HCT116 (cell line): ENCODE data around the gene NFIA.

ENCODE experiments used
- ELF1 ChIP-seq: IDR thresholded peaks from 2 replicates; pipeline ENCODE4 v1.6.1; 2012; ENCODE audit warnings: low read depth, borderline replicate concordance
- EZH2 ChIP-seq: fragments of 200-600 bp; sonication (generic); IDR thresholded peaks from 2 replicates; pipeline ENCODE4 v1.6.1; 2017; ENCODE audit warnings: antibody characterized with exemption, mixed run types
- TF ChIP-seq, protein P1 (sequence below), 3 experiments: fragments of 200-600 bp in 1 of 3; sonication (generic) in 1 of 3; IDR thresholded peaks in 2 of 3; conservative IDR thresholded peaks in 1 of 3; 2 replicates each; pipeline ENCODE4 v1.5.1; 2012 to 2017; ENCODE audit warnings: low read depth in 2 of 3, low read length in 2 of 3, antibody characterized with exemption in 1 of 3, borderline replicate concordance in 1 of 3, control low read depth in 1 of 3, mild to moderate bottlenecking in 1 of 3, mixed read lengths in 1 of 3, mixed run types in 1 of 3, moderate library complexity in 1 of 3; ENCODE audit not compliant: insufficient read depth in 1 of 3
- TF ChIP-seq, protein P2 (sequence below): IDR thresholded peaks from 2 replicates; pipeline ENCODE4 v1.6.1; 2011; ENCODE audit warnings: mild to moderate bottlenecking, low read length, moderate library complexity; ENCODE audit not compliant: insufficient replicate concordance; ENCODE audit errors: extremely low read depth

GRCh38 chr1:61353797-61354406, 271.5 kb downstream of the NFIA start:
- TF ChIP-seq EZH2 (no peak), ELF1 (no peak)
- TF ChIP-seq, protein P1, sequence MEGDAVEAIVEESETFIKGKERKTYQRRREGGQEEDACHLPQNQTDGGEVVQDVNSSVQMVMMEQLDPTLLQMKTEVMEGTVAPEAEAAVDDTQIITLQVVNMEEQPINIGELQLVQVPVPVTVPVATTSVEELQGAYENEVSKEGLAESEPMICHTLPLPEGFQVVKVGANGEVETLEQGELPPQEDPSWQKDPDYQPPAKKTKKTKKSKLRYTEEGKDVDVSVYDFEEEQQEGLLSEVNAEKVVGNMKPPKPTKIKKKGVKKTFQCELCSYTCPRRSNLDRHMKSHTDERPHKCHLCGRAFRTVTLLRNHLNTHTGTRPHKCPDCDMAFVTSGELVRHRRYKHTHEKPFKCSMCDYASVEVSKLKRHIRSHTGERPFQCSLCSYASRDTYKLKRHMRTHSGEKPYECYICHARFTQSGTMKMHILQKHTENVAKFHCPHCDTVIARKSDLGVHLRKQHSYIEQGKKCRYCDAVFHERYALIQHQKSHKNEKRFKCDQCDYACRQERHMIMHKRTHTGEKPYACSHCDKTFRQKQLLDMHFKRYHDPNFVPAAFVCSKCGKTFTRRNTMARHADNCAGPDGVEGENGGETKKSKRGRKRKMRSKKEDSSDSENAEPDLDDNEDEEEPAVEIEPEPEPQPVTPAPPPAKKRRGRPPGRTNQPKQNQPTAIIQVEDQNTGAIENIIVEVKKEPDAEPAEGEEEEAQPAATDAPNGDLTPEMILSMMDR (IDR thresholded peaks at IDR 0.05 in 2 of 3, conservative IDR thresholded peaks at IDR 0.05 in 1 of 3; ENCODE audit: borderline replicate concordance in 1 of 3, insufficient read depth in 1 of 3, low read depth in 2 of 3, low read length in 2 of 3) = no peak
- TF ChIP-seq, protein P2, sequence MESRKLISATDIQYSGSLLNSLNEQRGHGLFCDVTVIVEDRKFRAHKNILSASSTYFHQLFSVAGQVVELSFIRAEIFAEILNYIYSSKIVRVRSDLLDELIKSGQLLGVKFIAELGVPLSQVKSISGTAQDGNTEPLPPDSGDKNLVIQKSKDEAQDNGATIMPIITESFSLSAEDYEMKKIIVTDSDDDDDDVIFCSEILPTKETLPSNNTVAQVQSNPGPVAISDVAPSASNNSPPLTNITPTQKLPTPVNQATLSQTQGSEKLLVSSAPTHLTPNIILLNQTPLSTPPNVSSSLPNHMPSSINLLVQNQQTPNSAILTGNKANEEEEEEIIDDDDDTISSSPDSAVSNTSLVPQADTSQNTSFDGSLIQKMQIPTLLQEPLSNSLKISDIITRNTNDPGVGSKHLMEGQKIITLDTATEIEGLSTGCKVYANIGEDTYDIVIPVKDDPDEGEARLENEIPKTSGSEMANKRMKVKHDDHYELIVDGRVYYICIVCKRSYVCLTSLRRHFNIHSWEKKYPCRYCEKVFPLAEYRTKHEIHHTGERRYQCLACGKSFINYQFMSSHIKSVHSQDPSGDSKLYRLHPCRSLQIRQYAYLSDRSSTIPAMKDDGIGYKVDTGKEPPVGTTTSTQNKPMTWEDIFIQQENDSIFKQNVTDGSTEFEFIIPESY = no peak
